IMR-90 (cell line): ENCODE data around the gene GSTP1. TPM values are rescaled to one million over a fixed set of nuclear protein-coding genes. Genes with fewer than 3 reads are reported as not detected.
A peak's percentile ranks its signal among the peaks of the same experiment; 100 is the strongest.

Experiments used
- ATAC-seq: fragments of 200-7000 bp; cut with Tn5 transposase; 2 replicates; pipeline ENCODE4 v1.9.1; 2020; ENCODE audit warnings: low read depth, mild to moderate bottlenecking, moderate library complexity
- BruUV-seq: library from RNA; stranded (reverse); fragments of 400-500 nt; replicated peaks from 2 replicates; lab custom pipeline; 2021; lab: Mats Ljungman, UMichigan
- CTCF ChIA-PET: fragments of 300-600 bp; formaldehyde crosslinking; extraction: SDS; loops from one replicate; lab custom pipeline; 2021; ENCODE audit warnings: antibody characterized with exemption; lab: Yijun Ruan, JAX
- POLR2A ChIA-PET: fragments of 300-600 bp; sonication (Branson Sonifier 250); formaldehyde crosslinking; loops from one replicate; lab custom pipeline; 2022; ENCODE audit warnings: antibody characterized with exemption; ENCODE audit not compliant: unreplicated experiment; lab: Charles Lee
- DNase-seq: peaks from one replicate; pipeline ENCODE4 v3.0.0; 2013
- H2AFZ ChIP-seq: replicated peaks from 2 replicates; pipeline ENCODE3; 2013; ENCODE audit warnings: low read length, mild to moderate bottlenecking; ENCODE audit not compliant: poor library complexity
- H2AK5ac ChIP-seq: 2 replicates; pipeline ENCODE4 v1.6.1; 2013; ENCODE audit warnings: low read depth, low read length, inconsistent platforms
- H2AK9ac ChIP-seq: replicated peaks from 2 replicates; pipeline ENCODE3; 2013; ENCODE audit warnings: mild to moderate bottlenecking, low read depth, low read length, moderate library complexity; ENCODE audit not compliant: poor library complexity
- H2BK120ac ChIP-seq: 2 replicates; pipeline ENCODE4 v1.6.1; 2013; ENCODE audit warnings: low read depth, low read length, inconsistent platforms
- H2BK15ac ChIP-seq: 3 replicates; pipeline ENCODE4 v1.6.1; 2013; ENCODE audit warnings: low read depth, low read length, inconsistent platforms
- H2BK20ac ChIP-seq: 2 replicates; pipeline ENCODE4 v1.6.1; 2013; ENCODE audit warnings: low read depth, mild to moderate bottlenecking, inconsistent platforms, low read length, moderate library complexity
- H2BK5ac ChIP-seq: 2 replicates; pipeline ENCODE4 v1.6.1; 2013; ENCODE audit warnings: mild to moderate bottlenecking, low read depth, low read length, inconsistent platforms; ENCODE audit not compliant: poor library complexity, severe bottlenecking
- H3K14ac ChIP-seq: replicated peaks from 2 replicates; pipeline ENCODE4 v1.6.1; 2013; ENCODE audit warnings: low read depth, low read length, inconsistent platforms
- H3K18ac ChIP-seq: 2 replicates; pipeline ENCODE4 v1.6.1; 2013; ENCODE audit warnings: low read depth, low read length, control low read depth
- H3K23ac ChIP-seq: 2 replicates; pipeline ENCODE4 v1.6.1; 2013; ENCODE audit warnings: low read depth, low read length, inconsistent platforms
- H3K27ac ChIP-seq: 2 replicates; pipeline ENCODE4 v1.5.1; 2013; ENCODE audit warnings: mild to moderate bottlenecking, control low read depth, low read length; ENCODE audit not compliant: insufficient read depth
- H3K27me3 ChIP-seq: 2 replicates; pipeline ENCODE4 v1.6.1; 2013; ENCODE audit warnings: low read length; ENCODE audit not compliant: control insufficient read depth, insufficient read depth
- H3K36me3 ChIP-seq: 2 replicates; pipeline ENCODE4 v1.6.1; 2013; ENCODE audit warnings: low read length, mixed read lengths; ENCODE audit not compliant: control insufficient read depth, insufficient read depth
- H3K4ac ChIP-seq: 2 replicates; pipeline ENCODE4 v1.6.1; 2013; ENCODE audit warnings: low read depth, low read length, inconsistent platforms
- H3K4me1 ChIP-seq: 2 replicates; pipeline ENCODE4 v1.6.1; 2013; ENCODE audit warnings: low read length, mixed read lengths; ENCODE audit not compliant: control insufficient read depth, insufficient read depth
- H3K4me2 ChIP-seq: 2 replicates; pipeline ENCODE4 v1.6.1; 2013; ENCODE audit warnings: low read depth, mild to moderate bottlenecking, control low read depth, low read length, moderate library complexity
- H3K4me3 ChIP-seq: 2 replicates; pipeline ENCODE4 v1.5.1; 2013; ENCODE audit warnings: low read depth, mild to moderate bottlenecking, control low read depth, low read length, moderate library complexity; ENCODE audit not compliant: insufficient read depth
- H3K56ac ChIP-seq: 2 replicates; pipeline ENCODE4 v1.6.1; 2013; ENCODE audit warnings: low read length, inconsistent platforms; ENCODE audit not compliant: insufficient read depth; ENCODE audit errors: extremely low read depth
- H3K79me1 ChIP-seq, 2 experiments: 2 replicates each; pipeline ENCODE4 v1.6.1; 2013; ENCODE audit warnings: low read length in 2 of 2, inconsistent platforms in 1 of 2, low read depth in 1 of 2
- H3K9ac ChIP-seq: 2 replicates; pipeline ENCODE4 v1.6.1; 2013; ENCODE audit warnings: low read depth, low read length, control low read depth
- H3K9me1 ChIP-seq: 2 replicates; pipeline ENCODE4 v1.6.1; 2013; ENCODE audit warnings: low read length, inconsistent platforms; ENCODE audit not compliant: insufficient read depth
- H3K9me3 ChIP-seq: 2 replicates; pipeline ENCODE4 v1.6.1; 2013; ENCODE audit warnings: low read length; ENCODE audit not compliant: control insufficient read depth, insufficient read depth
- H4K20me1 ChIP-seq: 2 replicates; pipeline ENCODE4 v1.6.1; 2013; ENCODE audit warnings: low read length, inconsistent platforms; ENCODE audit not compliant: insufficient read depth
- H4K5ac ChIP-seq: 2 replicates; pipeline ENCODE4 v1.6.1; 2013; ENCODE audit warnings: mild to moderate bottlenecking, low read depth, low read length, control low read depth
- H4K8ac ChIP-seq, 2 experiments: 2 replicates each; pipeline ENCODE4 v1.6.1; 2013; ENCODE audit warnings: low read depth in 2 of 2, low read length in 2 of 2, control low read depth in 1 of 2, inconsistent platforms in 1 of 2
- H4K91ac ChIP-seq: 2 replicates; pipeline ENCODE4 v1.6.1; 2013; ENCODE audit warnings: low read depth, low read length, inconsistent platforms; ENCODE audit not compliant: insufficient read depth
- BHLHE40 ChIP-seq: fragments of 150-350 bp; IDR thresholded peaks from 2 replicates; pipeline ENCODE4 v1.6.1; 2016; ENCODE audit warnings: mild to moderate bottlenecking, low read depth, low read length
- CEBPB ChIP-seq: IDR thresholded peaks from 2 replicates; pipeline ENCODE4 v1.6.1; 2012; ENCODE audit warnings: low read depth, low read length, improper control_type of control experiment
- CHD1 ChIP-seq: IDR thresholded peaks from 2 replicates; pipeline ENCODE4 v1.6.1; 2012; ENCODE audit warnings: low read depth, low read length, improper control_type of control experiment
- CTCF ChIP-seq: conservative IDR thresholded peaks from 2 replicates; pipeline ENCODE4 v1.5.1; 2012; ENCODE audit warnings: mild to moderate bottlenecking, low read depth, low read length, improper control_type of control experiment
- ELK1 ChIP-seq: fragments of 150-350 bp; IDR thresholded peaks from 2 replicates; pipeline ENCODE4 v1.6.1; 2016; ENCODE audit warnings: low read depth, mild to moderate bottlenecking, low read length, moderate library complexity, borderline replicate concordance
- FOS ChIP-seq: fragments of 150-350 bp; IDR thresholded peaks from 2 replicates; pipeline ENCODE4 v1.6.1; 2016; ENCODE audit warnings: low read depth, low read length
- MAFK ChIP-seq: IDR thresholded peaks from 2 replicates; pipeline ENCODE4 v1.6.1; 2012; ENCODE audit warnings: low read depth, low read length, improper control_type of control experiment
- MAZ ChIP-seq: IDR thresholded peaks from 2 replicates; pipeline ENCODE4 v1.6.1; 2012; ENCODE audit warnings: low read depth, mild to moderate bottlenecking, low read length, improper control_type of control experiment, moderate library complexity, borderline replicate concordance
- MXI1 ChIP-seq: IDR thresholded peaks from 2 replicates; pipeline ENCODE4 v1.6.1; 2012; ENCODE audit warnings: low read depth, mild to moderate bottlenecking, low read length, moderate library complexity, borderline replicate concordance
- NFE2L2 ChIP-seq: fragments of 150-350 bp; IDR thresholded peaks from 2 replicates; pipeline ENCODE4 v1.6.1; 2016; ENCODE audit warnings: low read depth, mild to moderate bottlenecking, low read length
- POLR2A ChIP-seq: IDR thresholded peaks from 2 replicates; pipeline ENCODE4 v1.6.1; 2012; ENCODE audit warnings: mild to moderate bottlenecking, low read depth, low read length
- RAD21 ChIP-seq: IDR thresholded peaks from 2 replicates; pipeline ENCODE4 v1.6.1; 2012; ENCODE audit warnings: low read length, improper control_type of control experiment
- RCOR1 ChIP-seq: IDR thresholded peaks from 2 replicates; pipeline ENCODE4 v1.6.1; 2012; ENCODE audit warnings: mild to moderate bottlenecking, low read length, improper control_type of control experiment; ENCODE audit not compliant: insufficient replicate concordance
- RFX5 ChIP-seq: IDR thresholded peaks from 2 replicates; pipeline ENCODE4 v1.8.0; 2012; ENCODE audit warnings: low read depth, mild to moderate bottlenecking, low read length, moderate library complexity
- SMC3 ChIP-seq: fragments of 150-350 bp; IDR thresholded peaks from 2 replicates; pipeline ENCODE4 v1.6.1; 2016; ENCODE audit warnings: low read depth, mild to moderate bottlenecking, antibody characterized with exemption, low read length, moderate library complexity
- USF2 ChIP-seq: fragments of 150-350 bp; IDR thresholded peaks from 2 replicates; pipeline ENCODE4 v1.6.1; 2017; ENCODE audit warnings: mild to moderate bottlenecking, antibody characterized with exemption, low read length, low read depth
- WGBS, 2 experiments: methylation state at CpG; one replicate each; pipeline versions ENCODE4 v1.1.5 to v1.1.7; 2013; ENCODE audit warnings: missing lambda C conversion rate in 2 of 2; ENCODE audit not compliant: insufficient read length in 1 of 2; ENCODE audit errors: extremely low coverage in 2 of 2; 5-methylcytosine and 5-hydroxymethylcytosine counted together
- dilution Hi-C: fragments of 300-500 bp; cut with HindIII; formaldehyde crosslinking; loops from one replicate; pipeline ENCODE4 v1.14.3; 2018; ENCODE audit warnings: low sequenced_read_pairs; ENCODE audit not compliant: unreplicated experiment
- in situ Hi-C: fragments of 300-500 bp; cut with MboI; formaldehyde crosslinking; loops from 3 replicates; pipeline ENCODE4 v1.14.3; 2019; ENCODE audit warnings: low sequenced_read_pairs, inconsistent platforms, mixed read lengths
- intact Hi-C: fragments of 100-400 bp; cut with micrococcal nuclease; formaldehyde crosslinking; loops from 2 replicates; pipeline ENCODE4 v1.10.0; 2022
- polyA plus RNA-seq, 3 experiments: library from polyadenylated mRNA; depleted of rRNA; stranded (reverse); fragments of >200 nt; gene quantifications; 2 replicates each; pipeline ENCODE4 v1.2.3, GENCODE V29; 2012; ENCODE audit warnings: low replicate concordance in 1 of 3
- total RNA-seq: library from RNA; depleted of rRNA; stranded (reverse); fragments of >200 nt; gene quantifications from 2 replicates; pipeline ENCODE4 v1.2.3, GENCODE V29; 2012

The GSTP1 gene
- total and polyA plus RNA-seq, 2 of the 4 experiments (the other 2 are of a cell fraction): 947 to 1,539 TPM

- Histone ChIP-seq H2AFZ (no peak overlapping the region), H3K4ac (no peak overlapping the region), H2BK15ac (no peak overlapping the region), H2BK20ac (no peak overlapping the region), H4K5ac (no peak overlapping the region), H3K9me3 (no peaks in the 10 kb centered on the region), H2BK120ac (no peak overlapping the region), H3K9ac (no peak overlapping the region), H4K8ac (no peak overlapping the region), H3K36me3 (no peaks in the 10 kb centered on the region), H3K27ac (no peak overlapping the region), H3K9me1 (no peaks in the 10 kb centered on the region), H3K4me3 (no peak overlapping the region), H2BK5ac (no peak overlapping the region), H3K18ac (no peak overlapping the region), H4K20me1 (no peaks in the 10 kb centered on the region), H2AK9ac (peak overlapping the region; percentile 8), H3K4me2 (no peak overlapping the region), H2AK5ac (no peak overlapping the region), H3K27me3 (peaks cover 25% of the 10 kb centered on the region), H3K79me1 (no peaks in the 10 kb centered on the region), H4K91ac (no peak overlapping the region), H3K4me1 (no peaks in the 10 kb centered on the region), H3K23ac (no peak overlapping the region), H3K14ac (no peak overlapping the region), H3K56ac (no peak overlapping the region)
- intact Hi-C loops (no loop called here), in situ Hi-C loops (no loop called here), dilution Hi-C loops (no loop called here)
- no peak for ATAC-seq
- no TSS peak for BruUV-seq
- POLR2A ChIA-PET: no interaction called here
- CTCF ChIA-PET: no interaction called here
- WGBS, 2 experiments: 42% methylated on average over 2 of the region's 2 CpGs; no CpG with 5 or more reads in 1 of the 2 experiments
- TF ChIP-seq RFX5: no peak
- no peak for TF ChIP-seq RCOR1
- no peak for TF ChIP-seq POLR2A
- TF ChIP-seq CEBPB: no peak
- TF ChIP-seq USF2: no peak
- no peak for TF ChIP-seq MAZ
- no peak for TF ChIP-seq CTCF
- TF ChIP-seq FOS: no peak
- no peak for TF ChIP-seq MXI1
- no peak for TF ChIP-seq ELK1
- no peak for TF ChIP-seq BHLHE40
- no peak for TF ChIP-seq CHD1
- no peak for TF ChIP-seq SMC3
- TF ChIP-seq NFE2L2: no peak
- TF ChIP-seq RAD21: no peak
- no peak for TF ChIP-seq MAFK
- DNase-seq: no peak
Observed at GRCh38 chr11:67543585-67543984, 40.0 kb upstream of the GSTP1 start.
